GM04504 (cell line): ENCODE data around the gene VWDE.
"Not testable (repeated sequence)": the region's sequence is repeated elsewhere in the genome, so short reads cannot be mapped to it uniquely, and the experiment has no call there.

Experiments used
- DNase-seq: peaks from one replicate; pipeline ENCODE4 v3.0.0-alpha.2; 2012; ENCODE audit warnings: low read depth

VWDE gene

GRCh38 chr7:12401538-12402364 lies 1.9 kb downstream of the VWDE start:
- DNase-seq: no peak

GRCh38 chr7:12398186-12398585 lies 5.5 kb downstream of the VWDE start:
- DNase-seq: no peak

- DNase-seq: no peak
Measured at GRCh38 chr7:12397671-12398070, 6.0 kb downstream of the VWDE start.

DNA sequence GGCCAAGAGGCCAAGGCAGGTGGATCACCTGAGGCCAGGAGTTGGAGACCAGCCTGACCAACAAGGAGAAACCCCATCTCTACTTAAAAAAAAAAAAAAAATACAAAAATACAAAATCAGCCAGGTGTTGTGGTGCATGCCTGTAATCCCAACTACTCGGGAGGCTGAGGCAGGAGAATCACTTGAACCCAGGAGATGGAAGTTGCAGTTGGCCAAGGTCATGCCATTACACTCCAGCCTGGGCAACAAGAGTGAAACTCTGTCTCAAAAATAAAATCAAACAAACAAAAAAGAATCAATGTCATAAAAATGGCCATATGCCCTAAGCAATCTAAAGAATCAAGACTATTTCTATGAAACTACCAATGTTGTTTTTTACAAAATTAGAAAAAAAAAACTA lies 7.0 kb downstream of the VWDE start:
- not testable (repeated sequence) for DNase-seq

DNA sequence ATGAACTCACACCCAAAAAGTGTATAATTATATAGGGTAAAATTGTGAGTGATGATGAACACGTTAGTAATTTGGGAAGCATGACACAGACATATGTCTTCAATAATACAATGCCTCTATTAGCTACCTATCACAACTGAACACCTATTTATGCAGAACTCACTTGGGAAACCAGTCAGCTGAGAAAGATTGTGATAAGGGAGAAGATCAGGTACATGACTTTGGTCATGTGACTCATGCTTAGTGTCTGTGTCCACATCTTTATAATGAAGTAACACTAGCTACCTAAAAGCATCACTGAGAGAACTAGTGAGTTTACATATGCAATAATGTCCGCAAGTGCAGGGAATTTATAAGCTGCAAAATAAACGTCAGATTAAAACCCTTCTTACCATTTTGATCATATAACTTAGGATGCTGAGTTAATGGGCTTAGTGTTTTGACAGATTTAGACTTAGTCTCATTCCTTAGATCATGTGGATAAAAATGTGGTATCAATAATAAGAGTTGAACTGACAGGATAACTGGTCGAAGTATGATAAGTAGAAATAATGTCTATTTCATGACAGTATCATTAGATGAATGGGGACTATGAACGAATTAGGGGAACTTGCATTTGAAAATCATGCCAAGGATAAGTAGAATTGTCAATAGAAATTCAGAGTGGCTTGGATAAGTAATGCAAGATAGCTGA lies 11.6 kb downstream of the VWDE start:
- DNase-seq: no peak

DNA sequence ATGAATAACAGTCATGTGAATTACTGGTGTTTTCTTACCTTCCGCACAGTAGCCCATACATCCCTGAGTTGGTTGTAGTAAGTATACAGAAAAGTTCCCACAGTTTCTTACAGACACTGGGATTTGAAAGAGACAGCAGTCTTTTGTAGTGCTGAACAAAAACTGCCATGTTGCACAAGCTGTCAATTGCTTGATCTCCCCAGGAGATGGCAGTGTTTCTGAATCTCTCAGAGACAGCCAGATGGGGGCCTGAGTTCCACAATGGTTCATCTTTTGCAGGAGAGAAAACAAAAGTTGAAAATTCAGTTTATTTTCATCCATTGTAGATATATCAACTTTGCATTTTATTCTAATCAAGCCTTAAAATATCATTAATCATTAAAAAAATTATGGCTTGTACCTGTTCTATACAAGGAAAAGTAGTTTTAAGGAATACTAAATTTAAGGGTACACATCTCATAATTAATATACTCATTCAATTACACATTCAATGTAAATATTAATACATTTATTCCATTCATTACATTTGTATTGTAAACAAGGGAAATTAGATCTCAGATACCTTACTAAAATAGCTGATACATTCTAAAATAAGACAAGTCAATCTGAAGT lies 14.5 kb downstream of the VWDE start:
- peak; percentile 28 for DNase-seq

- no peak for DNase-seq
Measured at GRCh38 chr7:12386313-12386740, 17.3 kb downstream of the VWDE start.

DNA sequence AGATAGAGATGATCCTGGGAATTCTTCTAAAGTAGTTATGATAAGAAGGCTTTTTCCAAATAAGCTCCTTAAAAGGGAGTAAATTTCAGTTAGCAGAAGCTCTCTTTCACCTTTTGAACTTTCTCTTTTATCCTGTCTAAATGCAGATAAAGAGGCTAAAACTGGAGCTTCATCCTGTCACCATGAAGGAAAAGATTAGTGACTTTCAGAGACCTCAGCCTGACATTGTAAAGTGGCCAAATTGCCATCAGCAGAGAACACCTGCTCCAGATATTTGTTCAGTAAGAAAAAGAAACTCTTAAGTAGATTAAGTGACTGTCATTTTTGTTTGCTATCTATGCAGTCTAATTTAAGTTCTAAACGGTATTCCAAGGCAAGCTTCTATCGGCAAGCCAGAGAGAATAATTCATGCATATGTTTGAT lies 18.3 kb downstream of the VWDE start:
- no peak for DNase-seq

DNA sequence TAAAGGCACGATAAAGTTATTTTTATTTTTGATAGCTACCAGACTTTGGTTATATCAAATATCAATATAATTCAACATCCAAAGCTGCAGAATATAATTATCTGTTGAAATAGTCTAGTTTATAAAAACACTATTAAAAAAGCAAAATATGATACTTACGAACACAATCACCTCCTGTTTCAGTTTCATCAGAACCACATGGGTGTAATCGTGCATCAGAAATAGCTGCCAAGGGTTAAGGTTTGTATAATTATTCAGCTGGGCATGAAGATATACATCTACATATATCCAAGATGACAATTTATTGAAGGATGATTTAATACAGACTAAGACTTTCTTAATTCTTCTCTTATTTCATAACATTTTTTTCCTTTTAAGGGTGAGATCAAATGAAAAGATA lies 20.3 kb downstream of the VWDE start:
- no peak for DNase-seq

DNA sequence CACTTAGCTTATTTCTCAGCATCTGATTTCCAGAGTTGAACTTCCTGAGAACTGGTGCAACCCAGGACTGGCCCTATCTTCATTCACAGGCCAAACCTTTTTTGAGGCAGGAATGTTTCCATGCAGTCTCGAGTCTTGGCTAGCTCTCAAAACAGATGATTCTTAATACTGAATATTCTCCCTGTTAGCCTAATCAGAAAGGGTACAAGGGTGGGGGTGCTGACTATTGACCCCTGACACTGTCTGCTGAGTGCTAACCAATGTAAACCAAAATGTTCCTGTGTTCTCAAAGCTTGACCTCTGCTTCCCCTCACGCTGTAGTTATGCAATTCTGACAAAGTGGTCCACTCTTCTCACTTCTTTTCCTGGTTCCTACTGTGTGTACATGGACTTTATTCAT lies 25.3 kb downstream of the VWDE start:
- DNase-seq: no peak

DNA sequence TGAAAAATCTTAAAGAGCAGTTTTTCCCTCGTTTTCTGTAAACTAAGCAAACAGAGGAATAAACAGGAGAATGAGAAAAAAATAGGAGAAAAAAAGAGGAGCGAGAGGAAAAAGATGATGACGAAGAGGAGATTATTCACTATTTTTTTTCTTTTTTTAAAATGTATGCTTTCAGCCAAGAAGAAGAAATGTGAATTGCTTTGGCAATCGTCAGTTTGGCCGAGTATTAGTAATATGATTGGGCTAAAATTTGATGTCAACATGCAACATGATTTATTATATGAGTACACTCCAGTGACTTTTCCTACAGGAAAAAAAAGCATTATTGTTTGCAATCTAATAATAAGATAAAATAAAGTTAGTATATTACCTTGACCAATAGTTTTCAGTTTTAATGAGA lies 26.3 kb downstream of the VWDE start:
- DNase-seq: no peak

GRCh38 chr7:12373580-12374263 lies 29.9 kb downstream of the VWDE start:
- DNase-seq: no peak

DNA sequence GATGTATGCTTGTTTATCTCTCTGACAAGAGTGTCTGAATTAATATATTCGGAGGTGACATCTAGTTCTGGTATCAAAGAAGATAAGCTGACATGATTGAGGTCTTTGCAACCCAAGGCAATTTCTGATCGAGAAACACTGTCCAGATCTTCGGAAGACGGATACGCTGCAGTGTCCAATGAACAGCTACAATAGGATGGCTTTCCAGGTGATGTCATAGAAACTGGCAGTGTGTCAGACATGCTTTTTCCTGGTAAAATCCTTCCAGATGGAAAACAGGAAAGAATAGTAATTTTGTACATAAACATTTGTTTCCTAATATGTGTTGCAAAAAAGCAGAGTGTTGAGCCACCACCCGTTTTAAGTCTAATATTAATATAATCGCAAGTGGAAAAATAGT lies 33.4 kb downstream of the VWDE start:
- no peak for DNase-seq

DNA sequence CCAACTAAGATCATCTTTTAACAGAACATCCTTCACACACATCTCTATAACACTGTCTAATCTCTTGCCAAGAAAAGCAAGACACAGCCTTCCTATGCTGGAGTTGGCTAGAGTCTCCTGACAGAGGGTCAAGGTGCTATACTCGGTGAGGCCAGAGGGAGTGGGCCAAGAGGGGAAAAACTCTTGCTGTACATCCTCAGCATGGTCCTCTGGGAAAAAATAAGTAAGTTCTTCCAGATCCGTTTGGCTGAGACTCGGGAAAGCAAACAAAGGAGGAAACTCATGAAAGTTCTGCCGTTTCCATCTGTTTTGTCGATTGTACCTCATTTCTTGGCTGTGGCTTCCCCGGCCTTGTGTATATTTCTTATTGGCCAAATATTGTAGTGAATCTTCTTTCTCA lies 33.9 kb downstream of the VWDE start:
- no peak for DNase-seq

- no peak for DNase-seq
Measured at GRCh38 chr7:12369072-12369471, 34.6 kb downstream of the VWDE start.

- DNase-seq: no peak
Measured at GRCh38 chr7:12360948-12361347, 42.7 kb downstream of the VWDE start.

- no peak for DNase-seq
Measured at GRCh38 chr7:12358694-12359093, 45.0 kb downstream of the VWDE start.

- DNase-seq: no peak
Measured at GRCh38 chr7:12357508-12357907, 46.2 kb downstream of the VWDE start.

GRCh38 chr7:12351843-12352242 lies 51.8 kb downstream of the VWDE start:
- DNase-seq: no peak

DNA sequence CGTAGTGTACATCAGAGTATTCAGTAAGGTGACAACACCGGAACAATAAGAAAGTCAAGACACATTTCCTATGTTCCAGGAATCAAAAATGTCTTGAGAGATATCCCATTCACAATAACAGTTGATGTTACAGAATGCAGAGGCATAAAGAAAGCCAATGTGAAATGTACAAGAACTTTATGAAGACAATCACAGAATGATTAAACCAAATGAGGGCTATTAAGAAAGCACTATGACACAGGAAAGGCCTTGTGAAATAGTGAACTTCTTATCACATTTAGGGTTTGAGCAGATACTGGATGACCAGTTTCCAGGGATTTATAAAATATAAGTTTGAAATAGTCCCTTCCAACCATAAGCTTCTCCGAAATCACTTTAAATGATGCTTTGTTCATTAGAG lies 52.7 kb downstream of the VWDE start:
- no peak for DNase-seq

GRCh38 chr7:12337095-12337494 lies 66.6 kb downstream of the VWDE start:
- DNase-seq: no peak
